Stimulated activated naive B cell treated with anti-CD40 and anti-IgM and Interleukin-4, amounts not matched to agents 10 μg/mL and 1 μg/mL and 100 μg/mL, for 72 hours (primary cell): ENCODE data around the gene RBM34.
"Not testable (repeated sequence)": the region's sequence is repeated elsewhere in the genome, so short reads cannot be mapped to it uniquely, and the experiment has no call there.

Experiments
- ATAC-seq, 2 donors: fragments of 150-1000 bp; cut with Tn5 transposase; replicated peaks; 2 replicates each; pipeline ENCODE4 v1.10.0; 2021; ENCODE audit warnings: moderate library complexity in 1 of 2
- DNase-seq: peaks from one replicate; pipeline ENCODE4 v3.0.0; 2021
- H3K27ac Mint-ChIP-seq: one replicate; pipeline ENCODE4 v1.8.0; 2022; ENCODE audit warnings: mild to moderate bottlenecking, mixed read lengths
- H3K27me3 Mint-ChIP-seq, 2 donors: one replicate each; pipeline ENCODE4 v1.8.0; 2022; ENCODE audit warnings: mixed read lengths in 2 of 2
- H3K36me3 Mint-ChIP-seq, 2 donors: one replicate each; pipeline ENCODE4 v1.8.0; 2022; ENCODE audit warnings: mixed read lengths in 2 of 2, mild to moderate bottlenecking in 1 of 2
- H3K4me1 Mint-ChIP-seq, 2 donors: one replicate each; pipeline ENCODE4 v1.8.0; 2022; ENCODE audit warnings: mixed read lengths in 2 of 2, mild to moderate bottlenecking in 1 of 2
- H3K4me3 Mint-ChIP-seq, 2 donors: one replicate each; pipeline ENCODE4 v1.8.0; 2022; ENCODE audit warnings: mild to moderate bottlenecking in 2 of 2, mixed read lengths in 2 of 2, moderate library complexity in 1 of 2
- H3K9me3 Mint-ChIP-seq, 2 donors: one replicate each; pipeline ENCODE4 v1.8.0; 2022; ENCODE audit warnings: mixed read lengths in 2 of 2, mild to moderate bottlenecking in 1 of 2

Gene RBM34

GRCh38 chr1:235098991-235099390 lies 62.1 kb downstream of the RBM34 start:
- Mint-ChIP-seq H3K36me3 (peaks cover 13% of the 10 kb centered on the region in 2 donors), H3K27me3 (peaks cover 8 to 15% of the 10 kb centered on the region in 2 donors), H3K9me3 (peaks cover 0 to 2% of the 10 kb centered on the region in 2 donors), H3K4me3 (no peak overlapping the region), H3K4me1 (peaks cover 6 to 11% of the 10 kb centered on the region in 2 donors), H3K27ac (no peak overlapping the region)
- DNase-seq (no peak), ATAC-seq (no peak)

GRCh38 chr1:235098547-235098946 lies 62.5 kb downstream of the RBM34 start:
- no peak overlapping the region for H3K27ac Mint-ChIP-seq

DNA sequence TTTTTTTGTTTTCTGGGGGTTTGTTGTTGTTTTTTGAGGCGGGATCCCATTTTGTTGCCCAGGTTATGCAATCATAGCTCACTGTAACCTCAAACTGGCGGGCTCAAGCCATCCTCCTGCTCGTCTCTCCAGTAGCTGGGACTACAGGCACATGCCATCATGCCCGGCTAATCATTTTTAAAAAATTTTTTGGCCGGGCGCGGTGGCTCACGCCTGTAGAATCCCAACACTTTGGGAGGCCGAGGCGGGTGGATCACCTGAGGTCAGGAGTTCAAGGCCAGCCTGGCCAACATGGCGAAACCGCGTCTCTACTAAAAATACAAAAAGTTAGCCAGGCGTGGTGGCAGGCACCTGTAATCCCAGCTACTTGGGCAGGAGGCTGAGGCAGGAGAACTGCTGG lies 63.5 kb downstream of the RBM34 start:
- H3K9me3 Mint-ChIP-seq, DNase-seq, H3K36me3 Mint-ChIP-seq: not testable (repeated sequence)

More at GRCh38 chr1:235098547-235098946, 62.5 kb downstream of the RBM34 start:
- no peak for ATAC-seq
- DNase-seq = no peak
- Mint-ChIP-seq H3K36me3 (peaks cover 9% of the 10 kb centered on the region in 2 donors), H3K27me3 (peaks cover 8 to 11% of the 10 kb centered on the region in 2 donors), H3K4me3 (no peak overlapping the region), H3K4me1 (peaks cover 7 to 12% of the 10 kb centered on the region in 2 donors), H3K9me3 (peaks cover 0 to 2% of the 10 kb centered on the region in 2 donors)

DNA sequence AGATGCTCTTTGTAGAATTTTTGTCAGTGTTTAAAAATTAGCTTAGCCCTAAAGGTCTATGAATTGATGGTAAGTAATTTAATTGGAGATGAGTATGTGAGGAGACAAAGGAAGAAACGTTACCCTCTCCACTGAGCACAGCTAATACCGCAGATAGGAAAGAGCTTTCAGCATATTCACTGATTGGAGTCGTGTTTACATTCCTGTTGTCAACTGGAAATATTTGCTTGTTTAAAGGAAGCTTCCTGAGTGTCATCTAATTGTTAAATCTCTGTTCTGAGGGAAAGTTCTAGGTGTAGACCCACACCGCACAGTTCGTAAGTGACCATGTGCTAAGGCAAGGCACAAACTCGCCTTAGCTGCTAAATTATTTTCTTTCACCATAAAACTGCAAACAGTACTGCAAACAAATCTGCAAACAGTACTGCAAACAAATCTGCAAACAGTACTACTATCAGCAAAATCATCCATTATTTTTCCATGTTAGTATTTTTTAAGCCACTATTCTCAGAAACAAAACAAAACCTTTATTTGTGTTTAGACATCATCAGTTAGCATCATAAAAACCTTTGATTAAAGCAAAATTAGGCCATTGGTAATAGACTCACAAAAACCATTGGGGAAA lies 65.0 kb downstream of the RBM34 start:
- peaks cover 0 to 2% of the 10 kb centered on the region in 2 donors for H3K36me3 Mint-ChIP-seq

More for the DNA sequence above, 63.5 kb downstream of the RBM34 start:
- not testable (repeated sequence) for H3K27ac Mint-ChIP-seq, ATAC-seq, H3K4me3 Mint-ChIP-seq
- peaks cover 9 to 18% of the 10 kb centered on the region in 2 donors for H3K4me1 Mint-ChIP-seq
- peaks cover 8 to 11% of the 10 kb centered on the region in 2 donors for H3K27me3 Mint-ChIP-seq

GRCh38 chr1:235093696-235094592 lies 67.1 kb downstream of the RBM34 start:
- H3K36me3 Mint-ChIP-seq = no peaks in the 10 kb centered on the region
- no peak overlapping the region for H3K4me3 Mint-ChIP-seq
- peak; percentile 67 for DNase-seq
- no peaks in the 10 kb centered on the region for H3K9me3 Mint-ChIP-seq
- H3K4me1 Mint-ChIP-seq = peaks cover 6 to 12% of the 10 kb centered on the region in 2 donors
- H3K27me3 Mint-ChIP-seq = peaks cover 6 to 10% of the 10 kb centered on the region in 2 donors
- H3K27ac Mint-ChIP-seq = no peak overlapping the region
- peak; percentile 93 to 94 for ATAC-seq

More for the DNA sequence above, 65.0 kb downstream of the RBM34 start:
- no peaks in the 10 kb centered on the region for H3K9me3 Mint-ChIP-seq
- H3K27ac Mint-ChIP-seq = no peak overlapping the region
- peaks cover 6 to 15% of the 10 kb centered on the region in 2 donors for H3K4me1 Mint-ChIP-seq
- peaks cover 6 to 7% of the 10 kb centered on the region in 2 donors for H3K27me3 Mint-ChIP-seq
- no peak for ATAC-seq
- no peak for DNase-seq
- H3K4me3 Mint-ChIP-seq = no peak overlapping the region

DNA sequence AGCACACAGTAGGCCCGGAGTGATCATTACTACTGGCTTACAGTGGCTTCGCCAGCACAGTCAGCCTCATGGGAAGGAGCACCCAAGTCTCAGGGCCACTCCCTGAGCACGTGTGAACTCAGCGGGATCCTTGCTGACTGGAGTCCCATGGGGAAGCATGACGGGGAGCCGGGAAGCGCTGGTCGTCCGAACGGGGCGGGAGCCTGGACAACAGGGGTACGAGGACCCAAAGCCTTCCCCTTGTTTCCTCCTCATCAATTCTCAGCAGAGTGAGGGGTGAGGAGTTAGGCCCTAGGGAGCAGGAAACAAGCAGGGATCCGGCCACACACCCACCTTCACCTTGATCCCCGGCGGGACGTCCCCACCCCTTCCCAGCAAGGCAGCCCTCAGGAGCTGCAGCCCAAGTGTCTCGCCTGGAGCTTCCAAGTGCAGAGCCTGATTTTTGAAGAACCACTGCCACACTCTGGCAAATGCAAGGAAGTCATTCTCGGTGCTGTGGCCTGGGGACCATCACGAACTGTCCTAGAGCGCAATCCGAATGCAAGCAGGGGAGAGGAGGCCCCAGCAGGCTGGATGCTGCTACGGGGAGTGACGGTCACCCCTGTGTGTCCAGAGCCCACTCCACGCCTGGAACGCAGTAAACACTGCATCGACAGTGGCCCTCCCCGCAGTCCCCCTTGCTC lies 67.9 kb downstream of the RBM34 start:
- Mint-ChIP-seq H3K4me1 (peaks cover 6 to 12% of the 10 kb centered on the region in 2 donors), H3K36me3 (no peaks in the 10 kb centered on the region), H3K27ac (no peak overlapping the region), H3K9me3 (no peaks in the 10 kb centered on the region), H3K4me3 (no peak overlapping the region), H3K27me3 (peaks cover 4 to 8% of the 10 kb centered on the region in 2 donors)
- DNase-seq (no peak), ATAC-seq (peak; percentile 35)

DNA sequence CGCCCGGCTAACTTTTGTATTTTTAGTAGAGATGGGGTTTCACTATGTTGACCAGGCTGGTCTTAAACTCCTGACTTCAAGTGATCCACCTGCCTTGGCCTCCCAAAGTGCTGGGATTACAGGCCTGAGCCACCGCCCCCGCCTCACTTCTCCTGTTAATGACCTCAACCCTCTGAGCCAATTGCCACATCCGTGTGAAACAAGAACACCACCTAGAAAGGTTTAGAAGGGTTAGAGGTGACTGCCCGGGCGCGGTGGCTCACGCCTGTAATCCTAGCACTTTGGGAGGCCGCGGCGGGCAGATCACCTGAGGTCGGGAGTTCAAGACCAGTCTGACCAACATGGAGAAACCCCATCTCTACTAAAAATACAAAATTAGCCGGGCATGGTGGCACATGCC lies 68.6 kb downstream of the RBM34 start:
- H3K4me3 Mint-ChIP-seq, H3K9me3 Mint-ChIP-seq, H3K36me3 Mint-ChIP-seq, H3K27me3 Mint-ChIP-seq, DNase-seq, ATAC-seq, H3K27ac Mint-ChIP-seq: not testable (repeated sequence)
- H3K4me1 Mint-ChIP-seq = peaks cover 6 to 12% of the 10 kb centered on the region in 2 donors

GRCh38 chr1:235092045-235092406 lies 69.0 kb downstream of the RBM34 start:
- H3K36me3 Mint-ChIP-seq, H3K9me3 Mint-ChIP-seq, DNase-seq, H3K4me3 Mint-ChIP-seq, ATAC-seq, H3K27me3 Mint-ChIP-seq, H3K27ac Mint-ChIP-seq: not testable (repeated sequence)
- peaks cover 6 to 12% of the 10 kb centered on the region in 2 donors for H3K4me1 Mint-ChIP-seq

DNA sequence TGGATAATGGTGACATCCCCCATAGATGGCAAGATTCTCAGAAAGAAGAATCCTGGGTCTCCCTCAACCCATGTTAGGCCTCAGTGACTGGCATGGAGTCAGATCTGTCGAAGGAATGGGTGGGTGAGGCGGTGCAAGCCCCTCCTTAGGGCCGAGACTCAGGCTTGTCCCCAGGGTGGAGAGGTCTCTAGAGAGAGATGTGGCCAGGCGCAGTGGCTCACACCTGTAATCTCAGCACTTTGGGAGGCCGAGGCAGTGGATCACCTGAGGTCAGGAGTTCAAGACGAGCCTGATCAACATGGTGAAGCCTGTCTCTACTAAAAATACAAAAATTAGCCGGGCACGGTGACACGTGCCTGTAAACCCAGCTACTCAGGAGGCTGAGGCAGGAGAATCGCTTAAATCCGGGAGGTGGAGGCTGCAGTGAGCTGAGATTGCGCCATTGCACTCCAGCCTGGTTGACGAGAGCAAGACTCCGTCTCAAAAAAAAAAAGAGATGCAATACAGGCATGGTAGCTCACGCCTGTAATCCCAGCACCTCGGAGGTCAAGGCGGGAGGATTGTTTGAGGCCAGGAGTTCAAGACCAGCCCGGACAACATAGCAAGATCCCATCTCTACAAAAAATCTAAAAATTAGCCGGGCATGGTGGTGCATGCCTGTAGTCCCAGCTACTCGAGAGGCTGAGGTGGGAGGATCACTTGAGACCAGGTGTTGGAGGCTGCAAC lies 69.6 kb downstream of the RBM34 start:
- DNase-seq, H3K36me3 Mint-ChIP-seq: not testable (repeated sequence)
- peaks cover 6 to 12% of the 10 kb centered on the region in 2 donors for H3K4me1 Mint-ChIP-seq

GRCh38 chr1:235090406-235091069 lies 70.5 kb downstream of the RBM34 start:
- H3K4me3 Mint-ChIP-seq = no peak overlapping the region
- no peaks in the 10 kb centered on the region for H3K9me3 Mint-ChIP-seq
- no peak for ATAC-seq
- H3K27ac Mint-ChIP-seq = no peak overlapping the region
- DNase-seq = no peak
- H3K27me3 Mint-ChIP-seq = peaks cover 0 to 6% of the 10 kb centered on the region in 2 donors
- H3K4me1 Mint-ChIP-seq = peaks cover 6 to 12% of the 10 kb centered on the region in 2 donors
- no peaks in the 10 kb centered on the region for H3K36me3 Mint-ChIP-seq

More for the DNA sequence above, 69.6 kb downstream of the RBM34 start:
- not testable (repeated sequence) for H3K27me3 Mint-ChIP-seq, H3K27ac Mint-ChIP-seq, ATAC-seq, H3K9me3 Mint-ChIP-seq, H3K4me3 Mint-ChIP-seq

DNA sequence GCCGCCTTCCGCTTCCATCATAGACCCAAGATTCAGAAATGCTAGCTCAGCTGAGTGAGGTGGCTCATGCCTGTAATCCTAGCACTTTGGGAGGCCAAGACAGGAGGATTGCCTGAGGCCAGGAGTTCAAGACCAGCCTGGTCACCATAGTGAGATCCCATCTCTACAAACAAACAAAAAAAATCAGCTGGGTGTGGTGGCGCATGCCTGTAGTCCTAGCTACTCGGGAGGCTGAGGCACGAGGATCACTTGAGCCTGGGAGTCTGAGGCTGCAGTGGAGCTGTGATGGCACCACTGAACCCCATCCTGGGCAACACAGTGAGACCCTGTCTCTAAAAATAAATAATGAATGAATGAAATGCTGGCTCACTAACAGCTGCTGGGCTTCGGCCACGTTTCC lies 72.1 kb downstream of the RBM34 start:
- Mint-ChIP-seq H3K27me3 (peaks cover 0 to 6% of the 10 kb centered on the region in 2 donors), H3K27ac (no peak overlapping the region), H3K36me3 (no peaks in the 10 kb centered on the region), H3K4me1 (peaks cover 6 to 12% of the 10 kb centered on the region in 2 donors), H3K9me3 (no peaks in the 10 kb centered on the region), H3K4me3 (no peak overlapping the region)
- no peak for ATAC-seq
- DNase-seq = no peak

- DNase-seq = no peak
- no peak overlapping the region for H3K4me3 Mint-ChIP-seq
- no peak overlapping the region for H3K27ac Mint-ChIP-seq
- H3K36me3 Mint-ChIP-seq = no peaks in the 10 kb centered on the region
- H3K27me3 Mint-ChIP-seq = peaks cover 0 to 6% of the 10 kb centered on the region in 2 donors
- peaks cover 8 to 12% of the 10 kb centered on the region in 2 donors for H3K4me1 Mint-ChIP-seq
- ATAC-seq = no peak
- no peaks in the 10 kb centered on the region for H3K9me3 Mint-ChIP-seq
Measured at GRCh38 chr1:235088430-235088829, 72.6 kb downstream of the RBM34 start.

- Mint-ChIP-seq H3K4me1 (peaks cover 12% of the 10 kb centered on the region in 2 donors), H3K27me3 (peaks cover 0 to 6% of the 10 kb centered on the region in 2 donors), H3K9me3 (no peaks in the 10 kb centered on the region), H3K4me3 (no peak overlapping the region), H3K27ac (no peak overlapping the region), H3K36me3 (no peaks in the 10 kb centered on the region)
- ATAC-seq (no peak), DNase-seq (no peak)
Measured at GRCh38 chr1:235087906-235088305, 73.1 kb downstream of the RBM34 start.
